CD8-positive, alpha-beta memory T cell (primary cell): Measurements from ENCODE around the gene IRAK1. TPM values are rescaled to one million over a fixed set of nuclear protein-coding genes. Genes with fewer than 3 reads are reported as not detected.

Source experiments
- CTCF ChIA-PET: fragments of 350-600 bp; sonication (Branson Sonifier 250); formaldehyde crosslinking; loops from one replicate; lab custom pipeline; 2021; ENCODE audit warnings: antibody characterized with exemption; lab: Charles Lee
- POLR2A ChIA-PET: fragments of 350-600 bp; sonication (Branson Sonifier 250); formaldehyde crosslinking; loops from one replicate; lab custom pipeline; 2021; ENCODE audit warnings: antibody characterized with exemption; lab: Charles Lee
- DNase-seq, 5 donors: peaks; one replicate each; pipeline versions ENCODE4 v3.0.0 to v3.0.0-alpha.2; 2020 to 2022; ENCODE audit warnings: mixed read lengths in 1 of 5
- H3K27ac ChIP-seq: one replicate; pipeline ENCODE4 v1.7.0; 2013; ENCODE audit warnings: low read depth, mild to moderate bottlenecking, low read length, moderate library complexity
- H3K27me3 ChIP-seq: 2 replicates; pipeline ENCODE4 v1.7.0; 2013; ENCODE audit warnings: low read length, mild to moderate bottlenecking; ENCODE audit not compliant: insufficient read depth, poor library complexity, severe bottlenecking
- H3K36me3 ChIP-seq: 2 replicates; pipeline ENCODE4 v1.7.0; 2013; ENCODE audit warnings: mild to moderate bottlenecking, low read length, moderate library complexity; ENCODE audit not compliant: insufficient read depth
- H3K4me1 ChIP-seq: 2 replicates; pipeline ENCODE4 v1.7.0; 2013; ENCODE audit warnings: mild to moderate bottlenecking, low read length, moderate library complexity; ENCODE audit not compliant: insufficient read depth
- H3K4me3 ChIP-seq: 2 replicates; pipeline ENCODE4 v1.7.0; 2013; ENCODE audit warnings: mild to moderate bottlenecking, low read length
- H3K9me3 ChIP-seq: 2 replicates; pipeline ENCODE4 v1.7.0; 2013; ENCODE audit warnings: mild to moderate bottlenecking, low read length
- H3K27ac Mint-ChIP-seq, 8 donors: one replicate each; pipeline ENCODE4 v1.8.0; 2020 to 2021; ENCODE audit warnings: mixed read lengths in 8 of 8, mild to moderate bottlenecking in 6 of 8, inconsistent platforms in 3 of 8, moderate library complexity in 3 of 8
- H3K27me3 Mint-ChIP-seq, 2 donors: one replicate each; pipeline ENCODE4 v1.8.0; 2020 to 2021; ENCODE audit warnings: mixed read lengths in 2 of 2, mild to moderate bottlenecking in 1 of 2, moderate library complexity in 1 of 2
- H3K36me3 Mint-ChIP-seq, 3 donors: one replicate each; pipeline ENCODE4 v1.8.0; 2020 to 2021; ENCODE audit warnings: mixed read lengths in 3 of 3, inconsistent platforms in 1 of 3, mild to moderate bottlenecking in 1 of 3
- H3K4me1 Mint-ChIP-seq, 3 donors: one replicate each; pipeline ENCODE4 v1.8.0; 2020 to 2021; ENCODE audit warnings: mixed read lengths in 3 of 3, inconsistent platforms in 1 of 3, mild to moderate bottlenecking in 1 of 3
- H3K4me3 Mint-ChIP-seq, 7 donors: one replicate each; pipeline ENCODE4 v1.8.0; 2020 to 2021; ENCODE audit warnings: mixed read lengths in 7 of 7, mild to moderate bottlenecking in 6 of 7, moderate library complexity in 4 of 7, inconsistent platforms in 2 of 7
- H3K9me3 Mint-ChIP-seq, 5 donors: one replicate each; pipeline ENCODE4 v1.8.0; 2020 to 2022; ENCODE audit warnings: mixed read lengths in 5 of 5, mild to moderate bottlenecking in 3 of 5, moderate library complexity in 2 of 5, inconsistent platforms in 1 of 5
- polyA plus RNA-seq: library from polyadenylated mRNA; unstranded; fragments of 300-500 nt; fragmentation: Illumina TruSeq; gene quantifications from one replicate; pipeline ENCODE4 v1.2.3, GENCODE V29; 2021
- total RNA-seq, 2 experiments: library from RNA; stranded (reverse); gene quantifications; one replicate each; pipeline ENCODE4 v1.2.3, GENCODE V29; 2021

Gene IRAK1
- total RNA-seq (100 to 1,000 TPM; 208 to 214 TPM), polyA plus RNA-seq (58.0 TPM)

DNA sequence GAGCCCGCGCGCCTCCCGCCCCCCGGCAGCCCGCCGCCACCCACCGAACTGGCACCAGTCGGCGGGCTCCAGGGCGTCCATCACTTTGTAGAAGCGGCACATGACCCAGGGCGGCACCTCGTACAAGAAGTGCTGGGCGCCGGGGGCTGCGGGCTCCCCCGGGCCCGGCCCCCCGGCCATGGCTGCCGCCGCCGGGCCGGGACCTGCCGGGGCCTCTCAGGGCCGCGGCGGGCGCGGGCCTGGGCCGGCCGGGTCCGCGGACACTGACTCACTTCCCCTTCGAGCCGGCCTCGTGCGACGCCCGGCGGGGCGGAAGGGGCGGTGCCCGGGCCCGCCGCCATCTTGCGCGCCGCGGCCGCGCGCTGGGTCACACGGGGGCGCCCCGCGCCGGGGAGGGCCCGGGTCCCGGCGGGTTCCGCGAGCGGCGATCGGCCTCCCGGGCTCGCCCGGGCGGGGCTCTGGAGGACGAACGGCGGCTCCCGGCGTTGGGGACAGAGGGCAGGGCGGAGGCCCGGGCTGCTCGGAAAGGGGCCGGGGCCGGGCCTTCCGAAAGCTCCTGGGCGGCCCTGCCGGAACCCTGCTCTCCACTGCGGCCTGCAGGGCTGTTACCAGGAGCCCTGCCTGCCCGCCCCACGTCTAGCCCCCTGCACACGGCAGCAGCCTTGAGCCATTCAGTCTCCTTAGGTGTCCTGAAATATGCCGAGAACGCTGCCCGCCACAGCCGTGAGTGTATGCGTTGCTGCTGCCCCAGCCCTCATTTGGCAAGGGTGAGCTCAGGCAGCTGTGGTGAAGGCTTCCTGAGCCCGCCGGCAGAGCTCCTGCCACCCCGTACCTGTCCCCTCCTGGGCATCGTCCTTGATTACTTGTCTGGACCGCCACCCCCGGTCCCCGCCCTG lies at the start of gene IRAK1:
TSS of gene IRAK1 (minus strand) at position 270 of the 896 bp plus-strand sequence. CDS start at position 180, 90 bp downstream.
- H3K27ac ChIP-seq = peak within 1 kb of the TSS; percentile 79
- Mint-ChIP-seq H3K4me3 (peak within 1 kb of the TSS; percentile 86 to 94 (median 88)), H3K9me3 (no peaks in the 10 kb centered on the region), H3K27ac (peak within 1 kb of the TSS; percentile 89 to 98 (median 92)), H3K36me3 (peaks cover 0 to 33% (median 2%) of the 10 kb centered on the region in 3 donors), H3K27me3 (peaks cover 0 to 2% of the 10 kb centered on the region in 2 donors), H3K4me1 (peaks cover 13 to 27% (median 18%) of the 10 kb centered on the region in 3 donors)
- H3K36me3 ChIP-seq = no peaks in the 10 kb centered on the region
- DNase-seq = peak; percentile 38 to 58 (median 52)
- peaks cover 8% of the 10 kb centered on the region for H3K4me1 ChIP-seq
- ChIA-PET CTCF (interaction anchor here (0.6 to 1.4 kb wide), 4 partner anchors 22 to 52 kb away, joined by 3 to 5 read pairs (median 4); no protein-coding TSS in a partner anchor), POLR2A (interaction anchor here (0.5 to 1.2 kb wide), 4 partner anchors 14 to 77 kb away, joined by 3 to 5 read pairs (median 4); partner anchors contain the start of gene TMEM187)
- peak within 1 kb of the TSS; percentile 56 for H3K4me3 ChIP-seq
- no peaks in the 10 kb centered on the region for H3K9me3 ChIP-seq
- no peaks in the 10 kb centered on the region for H3K27me3 ChIP-seq

DNA sequence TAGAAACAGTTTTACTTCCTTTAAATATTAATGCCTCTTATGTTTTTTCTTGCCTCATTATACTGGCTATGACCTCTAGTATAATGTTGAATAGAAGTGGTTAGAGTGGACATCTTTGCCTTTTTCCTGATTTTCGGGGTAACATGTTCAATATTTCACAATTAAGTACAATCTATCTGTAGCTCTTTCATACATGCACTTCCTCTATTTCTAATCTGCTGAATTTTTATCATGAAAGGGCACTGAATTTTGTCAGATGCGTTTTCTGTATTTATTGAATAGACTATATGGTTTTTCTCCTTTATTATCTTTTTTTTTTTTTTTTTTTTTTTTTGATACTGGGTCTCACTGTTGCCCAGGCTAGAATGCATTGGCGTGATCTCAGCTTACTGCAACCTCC lies 48.9 kb upstream of the IRAK1 start:
- CTCF ChIA-PET = interaction anchor here (1.0 kb wide), 1 partner anchor 17 kb away, joined by 3 read pairs; no protein-coding TSS in a partner anchor
- H3K36me3 ChIP-seq = no peaks in the 10 kb centered on the region
- no peak for DNase-seq
- H3K4me1 ChIP-seq = peaks cover 50% of the 10 kb centered on the region
- H3K9me3 ChIP-seq = no peaks in the 10 kb centered on the region
- H3K4me3 Mint-ChIP-seq = no peak overlapping the region
- H3K27me3 ChIP-seq = no peaks in the 10 kb centered on the region
- peak overlapping the region in 4 of 8 donors; percentile 17 to 57 (median 44) for H3K27ac Mint-ChIP-seq
- peaks cover 0 to 26% (median 3%) of the 10 kb centered on the region in 3 donors for H3K36me3 Mint-ChIP-seq
- POLR2A ChIA-PET = interaction anchor here (0.7 kb wide), 1 partner anchor 94 kb away, joined by 12 read pairs; no protein-coding TSS in a partner anchor
- peaks cover 0 to 9% of the 10 kb centered on the region in 2 donors for H3K27me3 Mint-ChIP-seq
- H3K27ac ChIP-seq = no peak overlapping the region
- peaks cover 42 to 74% (median 62%) of the 10 kb centered on the region in 3 donors for H3K4me1 Mint-ChIP-seq
- no peaks in the 10 kb centered on the region for H3K9me3 Mint-ChIP-seq
- no peak overlapping the region for H3K4me3 ChIP-seq

DNA sequence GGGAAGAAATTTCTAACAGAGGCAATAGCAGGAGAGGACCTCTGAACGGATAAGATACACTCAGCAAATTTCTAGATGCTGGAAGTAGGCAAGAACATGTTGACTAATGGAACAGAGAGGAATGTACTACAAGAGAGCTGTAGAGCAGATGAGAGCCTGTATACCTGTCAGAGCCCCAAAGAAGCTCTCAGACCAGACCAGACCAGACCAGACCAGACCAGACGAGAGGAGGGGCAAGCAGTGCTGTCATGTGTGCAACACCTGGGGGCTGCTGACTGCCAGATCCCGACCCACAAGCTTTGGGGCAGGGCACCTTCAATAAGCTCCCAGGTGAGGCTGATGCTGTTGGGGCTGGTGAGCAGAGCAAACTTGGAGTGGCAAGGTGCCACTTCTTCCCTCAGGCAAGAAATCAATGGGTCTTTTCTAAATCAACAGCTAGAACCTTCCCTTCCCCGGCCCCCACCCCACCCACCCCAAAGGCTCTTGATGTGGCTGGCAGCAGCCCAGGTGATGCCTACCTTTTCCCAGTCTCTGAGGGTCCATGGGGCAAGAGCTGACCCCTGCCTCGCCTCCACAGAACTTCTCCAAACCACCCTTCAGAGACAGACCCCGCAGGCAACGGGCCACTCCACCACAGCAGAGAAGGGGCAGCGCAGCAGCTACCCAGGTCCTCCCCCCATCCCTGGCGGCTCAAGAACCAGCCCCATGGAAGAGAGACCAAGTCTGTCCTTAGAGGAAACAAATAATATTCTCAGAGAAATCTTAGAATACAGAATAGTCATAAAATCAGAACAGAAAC lies 45.1 kb upstream of the IRAK1 start:
- DNase-seq = no peak
- Mint-ChIP-seq H3K36me3 (peaks cover 0 to 34% (median 0%) of the 10 kb centered on the region in 3 donors), H3K27ac (peak overlapping the region in 7 of 8 donors; percentile 21 to 92 (median 74)), H3K9me3 (no peaks in the 10 kb centered on the region), H3K27me3 (peaks cover 0 to 2% of the 10 kb centered on the region in 2 donors), H3K4me1 (peaks cover 54 to 77% (median 69%) of the 10 kb centered on the region in 3 donors), H3K4me3 (peak overlapping the region in 4 of 7 donors; percentile 1 to 23 (median 14))
- peaks cover 60% of the 10 kb centered on the region for H3K4me1 ChIP-seq
- no peaks in the 10 kb centered on the region for H3K9me3 ChIP-seq
- H3K27me3 ChIP-seq = no peaks in the 10 kb centered on the region
- POLR2A ChIA-PET = interaction anchor here (1.0 kb wide), 1 partner anchor 28 kb away, joined by 5 read pairs; no protein-coding TSS in a partner anchor
- H3K27ac ChIP-seq = no peak overlapping the region
- H3K36me3 ChIP-seq = no peaks in the 10 kb centered on the region
- CTCF ChIA-PET = interaction anchor here (1.3 kb wide), 1 partner anchor 32 kb away, joined by 3 read pairs; the partner anchor contains the start of gene MECP2
- H3K4me3 ChIP-seq = no peak overlapping the region

DNA sequence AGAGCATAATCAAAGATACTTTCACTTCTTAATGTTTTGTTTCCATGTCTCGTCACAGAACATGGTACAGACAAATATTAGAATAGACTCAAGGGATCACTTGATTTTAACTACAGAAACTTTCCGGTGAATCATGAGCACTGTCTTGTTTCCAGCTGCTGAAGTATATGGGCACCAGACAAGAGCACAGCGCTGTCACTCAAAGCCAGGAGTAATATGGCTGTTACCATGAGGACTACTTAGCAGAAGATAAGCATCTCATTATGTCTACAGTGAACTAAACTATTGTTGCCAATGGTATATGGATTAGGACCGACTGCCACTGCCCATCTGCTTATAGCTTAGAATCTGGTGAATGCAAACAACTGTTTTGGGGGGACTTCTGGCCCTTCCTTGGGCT lies 43.5 kb upstream of the IRAK1 start:
- Histone ChIP-seq H3K27ac (no peak overlapping the region), H3K4me3 (no peak overlapping the region), H3K9me3 (no peaks in the 10 kb centered on the region), H3K36me3 (no peaks in the 10 kb centered on the region), H3K4me1 (peaks cover 65% of the 10 kb centered on the region), H3K27me3 (no peaks in the 10 kb centered on the region)
- CTCF ChIA-PET = interaction anchor here (1.7 kb wide), 1 partner anchor 50 kb away, joined by 4 read pairs; no protein-coding TSS in a partner anchor
- Mint-ChIP-seq H3K36me3 (peaks cover 0 to 45% (median 0%) of the 10 kb centered on the region in 3 donors), H3K4me1 (peaks cover 64 to 88% (median 81%) of the 10 kb centered on the region in 3 donors), H3K27ac (peak overlapping the region in 5 of 8 donors; percentile 53 to 81 (median 65)), H3K9me3 (no peaks in the 10 kb centered on the region), H3K27me3 (peaks cover 0 to 2% of the 10 kb centered on the region in 2 donors), H3K4me3 (peak overlapping the region in 1 of 7 donors; percentile 29)
- POLR2A ChIA-PET = no interaction called here
- DNase-seq = no peak

DNA sequence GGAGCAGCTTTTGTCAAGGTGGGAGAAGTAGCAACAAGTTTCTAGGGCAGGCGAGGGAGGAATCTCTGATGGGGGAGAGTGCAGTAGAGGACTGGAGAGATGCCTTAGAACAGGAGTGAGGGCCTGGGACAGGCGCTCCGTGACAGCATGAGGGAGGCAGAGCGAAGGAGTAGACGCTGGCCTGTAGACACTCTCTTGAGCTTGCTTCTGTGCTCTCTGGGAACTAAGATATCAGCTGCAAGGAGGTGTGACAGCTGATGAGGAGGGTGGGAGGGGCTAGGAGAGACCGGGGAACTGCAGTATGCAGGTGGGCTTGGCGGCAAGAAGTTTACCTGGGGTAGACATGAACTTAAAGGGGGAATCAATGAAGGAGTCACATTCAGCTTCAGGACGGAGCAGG lies 42.1 kb upstream of the IRAK1 start:
- Histone ChIP-seq H3K4me3 (no peak overlapping the region), H3K4me1 (peaks cover 68% of the 10 kb centered on the region), H3K36me3 (peaks cover 7% of the 10 kb centered on the region), H3K27me3 (no peaks in the 10 kb centered on the region), H3K27ac (no peak overlapping the region), H3K9me3 (no peaks in the 10 kb centered on the region)
- peak overlapping the region in 5 of 7 donors; percentile 1 to 51 (median 37) for H3K4me3 Mint-ChIP-seq
- CTCF ChIA-PET = no interaction called here
- peaks cover 0 to 57% (median 0%) of the 10 kb centered on the region in 3 donors for H3K36me3 Mint-ChIP-seq
- peaks cover 71 to 90% (median 81%) of the 10 kb centered on the region in 3 donors for H3K4me1 Mint-ChIP-seq
- POLR2A ChIA-PET = interaction anchor here (0.7 kb wide), 1 partner anchor 10 kb away, joined by 6 read pairs; no protein-coding TSS in a partner anchor
- no peak for DNase-seq
- no peaks in the 10 kb centered on the region for H3K9me3 Mint-ChIP-seq
- peak overlapping the region; percentile 23 to 96 (median 66) for H3K27ac Mint-ChIP-seq
- peaks cover 0 to 7% of the 10 kb centered on the region in 2 donors for H3K27me3 Mint-ChIP-seq

DNA sequence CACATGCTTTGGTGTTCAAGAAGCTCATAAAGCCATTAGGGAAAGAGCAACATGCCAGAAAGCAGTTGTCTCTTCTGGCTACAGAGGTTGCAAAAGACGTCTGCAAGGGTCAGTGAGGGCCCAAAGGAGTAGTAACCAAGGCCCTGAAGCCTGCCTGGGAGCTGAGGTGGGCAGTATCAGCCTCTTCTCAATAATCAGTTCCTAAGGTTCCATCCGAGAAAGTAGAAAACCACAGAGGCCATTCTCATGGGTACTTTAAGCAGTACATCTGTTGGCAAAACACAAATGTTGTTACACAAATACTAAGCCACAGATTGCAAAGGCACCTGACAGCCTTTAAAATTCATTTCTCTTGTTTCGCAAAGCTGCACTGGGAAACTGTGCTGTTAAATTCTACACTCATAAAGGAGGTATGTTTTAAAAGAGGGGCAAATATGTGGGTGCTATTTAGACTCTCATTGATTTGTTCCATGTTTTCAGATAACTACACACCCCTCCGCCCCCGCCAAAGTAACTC lies 40.1 kb upstream of the IRAK1 start:
- Histone ChIP-seq H3K36me3 (peaks cover 7% of the 10 kb centered on the region), H3K27me3 (no peaks in the 10 kb centered on the region), H3K9me3 (no peaks in the 10 kb centered on the region), H3K27ac (no peak overlapping the region), H3K4me1 (peaks cover 73% of the 10 kb centered on the region), H3K4me3 (no peak overlapping the region)
- Mint-ChIP-seq H3K36me3 (peaks cover 0 to 67% (median 0%) of the 10 kb centered on the region in 3 donors), H3K27ac (peak overlapping the region; percentile 0 to 89 (median 77)), H3K27me3 (peaks cover 0 to 7% of the 10 kb centered on the region in 2 donors), H3K4me3 (peak overlapping the region in 1 of 7 donors; percentile 23), H3K9me3 (no peaks in the 10 kb centered on the region), H3K4me1 (peaks cover 66 to 85% (median 82%) of the 10 kb centered on the region in 3 donors)
- ChIA-PET CTCF (no interaction called here), POLR2A (no interaction called here)
- DNase-seq = no peak

DNA sequence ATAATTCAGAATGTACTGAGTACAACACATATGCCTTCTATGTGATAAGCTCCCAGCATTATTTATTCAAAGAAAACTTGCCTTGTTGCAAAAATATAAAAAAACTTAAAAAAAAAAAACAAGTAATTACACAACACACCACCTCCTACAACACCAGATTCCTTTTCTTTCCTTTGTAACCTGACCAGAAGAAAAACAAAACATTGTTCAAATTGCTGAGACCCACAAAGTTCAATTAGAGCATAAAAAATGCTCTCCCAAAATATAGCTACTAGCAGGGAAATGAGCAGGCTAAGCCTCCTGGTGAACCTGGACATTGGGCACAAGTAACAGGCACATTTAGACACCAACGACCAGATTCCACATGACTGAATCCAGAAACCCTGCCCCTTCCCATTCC lies 39.5 kb upstream of the IRAK1 start:
- POLR2A ChIA-PET = no interaction called here
- Mint-ChIP-seq H3K27me3 (peaks cover 0 to 7% of the 10 kb centered on the region in 2 donors), H3K36me3 (peaks cover 0 to 64% (median 0%) of the 10 kb centered on the region in 3 donors), H3K27ac (peak overlapping the region; percentile 12 to 89 (median 77)), H3K4me3 (peak overlapping the region in 1 of 7 donors; percentile 23), H3K4me1 (peaks cover 61 to 79% (median 76%) of the 10 kb centered on the region in 3 donors), H3K9me3 (no peaks in the 10 kb centered on the region)
- CTCF ChIA-PET = no interaction called here
- peaks cover 7% of the 10 kb centered on the region for H3K36me3 ChIP-seq
- H3K4me1 ChIP-seq = peaks cover 68% of the 10 kb centered on the region
- no peaks in the 10 kb centered on the region for H3K9me3 ChIP-seq
- H3K27ac ChIP-seq = no peak overlapping the region
- no peak for DNase-seq
- no peak overlapping the region for H3K4me3 ChIP-seq
- H3K27me3 ChIP-seq = no peaks in the 10 kb centered on the region
